Right cardiac atrium (tissue), 5 donors: ENCODE results near the gene SMOC2. TPM values are rescaled to one million over a fixed set of nuclear protein-coding genes. Genes with fewer than 3 reads are reported as not detected.
"Not testable (repeated sequence)": the region's sequence is repeated elsewhere in the genome, so short reads cannot be mapped to it uniquely, and the experiment has no call there.

Experiments
- ATAC-seq, 2 donors: fragments of 200-7000 bp; cut with Tn5 transposase; one replicate each; pipeline versions ENCODE4 v1.8.0 to v1.9.1; 2020; ENCODE audit warnings: moderate library complexity in 2 of 2, mild to moderate bottlenecking in 1 of 2
- DNase-seq, 3 donors: peaks; one replicate each; pipeline ENCODE4 v3.0.0-alpha.2; 2020
- H3K27ac ChIP-seq: one replicate; pipeline ENCODE4 v1.5.1; 2013; ENCODE audit warnings: mild to moderate bottlenecking, low read length, control low read depth, moderate library complexity
- H3K27me3 ChIP-seq: one replicate; pipeline ENCODE4 v1.6.1; 2013; ENCODE audit not compliant: control insufficient read depth, insufficient read depth
- H3K4me1 ChIP-seq: one replicate; pipeline ENCODE4 v1.6.1; 2013; ENCODE audit warnings: low read length; ENCODE audit not compliant: control insufficient read depth, insufficient read depth
- H3K4me3 ChIP-seq: one replicate; pipeline ENCODE4 v1.5.1; 2013; ENCODE audit warnings: low read length, control low read depth
- H3K9me3 ChIP-seq: one replicate; pipeline ENCODE4 v1.6.1; 2013; ENCODE audit warnings: low read length; ENCODE audit not compliant: control insufficient read depth
- WGBS: extraction: QIAGEN DNeasy Blood & Tissue Kit; methylation state at CpG from one replicate; pipeline ENCODE4 v1.1.7; 2013; 5-methylcytosine and 5-hydroxymethylcytosine counted together
- intact Hi-C, 4 donors: fragments of 100-400 bp; cut with DNase I; formaldehyde crosslinking; loops; one replicate each; pipeline versions ENCODE4 v1.11.0 to v1.14.0; 2022 to 2023
- polyA plus RNA-seq: library from polyadenylated mRNA; stranded (reverse); fragments of 200-250 nt; gene quantifications from one replicate; pipeline ENCODE4 v1.2.3, GENCODE V29; 2013
- total RNA-seq, 4 donors: library from RNA; stranded (reverse); fragmentation: NEBNext Ultra II Directional; extraction: Animal tissue kit (Norgen Biotek cat#: 25700); gene quantifications; one replicate each; pipeline ENCODE4 v1.2.1, GENCODE V29; 2021
- donor health status: healthy with polysubstance abuse.
- donor health status: DM: no; HTN: yes; CAD: no.
- donor health status: DM: no; HTN: no; CAD: no.
- donor health status: DM: no; HTN: yes; CAD: no; lungs with severe emphysema.
- donor health status: DM: yes; HTN: yes; CAD: no.

Gene SMOC2
- total and polyA plus RNA-seq, 5 donors, result 6.0 to 16.7 (median 10.9) TPM

- intact Hi-C loops, result no loop called here
- H3K4me1 ChIP-seq, result no peaks in the 10 kb centered on the region
- 71% methylated on average over 6 of the region's 6 CpGs for WGBS
- no peak overlapping the region for H3K4me3 ChIP-seq
- no peak overlapping the region for H3K27ac ChIP-seq
- no peaks in the 10 kb centered on the region for H3K9me3 ChIP-seq
- H3K27me3 ChIP-seq, result no peaks in the 10 kb centered on the region
- DNase-seq (peak in 1 of 3 donors; percentile 67), ATAC-seq (no peak)
Observed at GRCh38 chr6:168534265-168534664, 93.3 kb downstream of the SMOC2 start.

GRCh38 chr6:168535711-168536110 lies 94.7 kb downstream of the SMOC2 start:
- H3K4me3 ChIP-seq, result no peak overlapping the region
- H3K27me3 ChIP-seq, result no peaks in the 10 kb centered on the region
- WGBS, result 91% methylated on average over 22 of the region's 22 CpGs
- intact Hi-C loops, result no loop called here
- ATAC-seq (no peak), DNase-seq (no peak)
- H3K4me1 ChIP-seq, result no peaks in the 10 kb centered on the region
- H3K27ac ChIP-seq, result no peak overlapping the region
- H3K9me3 ChIP-seq, result no peaks in the 10 kb centered on the region

GRCh38 chr6:168536196-168536595 lies 95.2 kb downstream of the SMOC2 start:
- WGBS, result 84% methylated on average over 7 of the region's 7 CpGs
- intact Hi-C loops, result no loop called here
- DNase-seq (no peak), ATAC-seq (no peak)
- H3K9me3 ChIP-seq, result no peaks in the 10 kb centered on the region
- H3K4me1 ChIP-seq, result no peaks in the 10 kb centered on the region
- no peak overlapping the region for H3K4me3 ChIP-seq
- H3K27me3 ChIP-seq, result no peaks in the 10 kb centered on the region
- H3K27ac ChIP-seq, result no peak overlapping the region

GRCh38 chr6:168536665-168537539 lies 95.9 kb downstream of the SMOC2 start:
- ATAC-seq (no peak), DNase-seq (no peak)
- intact Hi-C loops, result no loop called here
- no peaks in the 10 kb centered on the region for H3K9me3 ChIP-seq
- H3K27me3 ChIP-seq, result no peaks in the 10 kb centered on the region
- WGBS, result 81% methylated on average over 17 of the region's 17 CpGs
- no peak overlapping the region for H3K4me3 ChIP-seq
- H3K27ac ChIP-seq, result no peak overlapping the region
- H3K4me1 ChIP-seq, result no peaks in the 10 kb centered on the region

GRCh38 chr6:168537540-168537884 lies 96.5 kb downstream of the SMOC2 start:
- Histone ChIP-seq H3K9me3 (no peaks in the 10 kb centered on the region), H3K27ac (no peak overlapping the region), H3K4me1 (peaks cover 2% of the 10 kb centered on the region), H3K27me3 (no peaks in the 10 kb centered on the region), H3K4me3 (no peak overlapping the region)
- intact Hi-C loops, result no loop called here
- whole genome bisulfite sequencing, result 74% methylated on average over 10 of the region's 10 CpGs
- DNase-seq (no peak), ATAC-seq (no peak)

- H3K27me3 ChIP-seq, intact Hi-C loops, H3K4me1 ChIP-seq, H3K27ac ChIP-seq, H3K9me3 ChIP-seq, H3K4me3 ChIP-seq, DNase-seq, ATAC-seq: not testable (repeated sequence)
- 86% methylated on average over 14 of the region's 14 CpGs for WGBS
Observed at GRCh38 chr6:168538188-168538891, 97.4 kb downstream of the SMOC2 start.

- 78% methylated on average over 21 of the region's 21 CpGs for WGBS
- peaks cover 2% of the 10 kb centered on the region for H3K4me1 ChIP-seq
- H3K9me3 ChIP-seq, result no peaks in the 10 kb centered on the region
- intact Hi-C loops, result no loop called here
- DNase-seq, result no peak
- no peak for ATAC-seq
- H3K27ac ChIP-seq, result no peak overlapping the region
- H3K4me3 ChIP-seq, result no peak overlapping the region
- H3K27me3 ChIP-seq, result no peaks in the 10 kb centered on the region
Observed at GRCh38 chr6:168538892-168539811, 98.2 kb downstream of the SMOC2 start.

- 52% methylated on average over 15 of the region's 15 CpGs for WGBS
- peaks cover 2% of the 10 kb centered on the region for H3K4me1 ChIP-seq
- no peaks in the 10 kb centered on the region for H3K9me3 ChIP-seq
- DNase-seq (no peak), ATAC-seq (peak in 1 of 2 donors; percentile 20)
- no peaks in the 10 kb centered on the region for H3K27me3 ChIP-seq
- H3K4me3 ChIP-seq, result no peak overlapping the region
- peak overlapping the region; percentile 30 for H3K27ac ChIP-seq
- intact Hi-C loops, result no loop called here
Observed at GRCh38 chr6:168540713-168541291, 99.8 kb downstream of the SMOC2 start.

GRCh38 chr6:168541307-168541706 lies 100.3 kb downstream of the SMOC2 start:
- 50% methylated on average over 4 of the region's 4 CpGs for WGBS
- peak overlapping the region; percentile 30 for H3K27ac ChIP-seq
- DNase-seq (no peak), ATAC-seq (peak in 1 of 2 donors; percentile 49)
- H3K4me3 ChIP-seq, result no peak overlapping the region
- H3K4me1 ChIP-seq, result peaks cover 2% of the 10 kb centered on the region
- no peaks in the 10 kb centered on the region for H3K27me3 ChIP-seq
- intact Hi-C loops, result no loop called here
- H3K9me3 ChIP-seq, result no peaks in the 10 kb centered on the region

GRCh38 chr6:168542301-168542700 lies 101.3 kb downstream of the SMOC2 start:
- Histone ChIP-seq H3K27me3 (no peaks in the 10 kb centered on the region), H3K27ac (peak overlapping the region; percentile 5), H3K4me1 (peaks cover 2% of the 10 kb centered on the region), H3K4me3 (no peak overlapping the region), H3K9me3 (no peaks in the 10 kb centered on the region)
- 43% methylated on average over 8 of the region's 8 CpGs for WGBS
- DNase-seq (no peak), ATAC-seq (peak in 1 of 2 donors; percentile 17)
- intact Hi-C loops, result no loop called here
